GM12872 (cell line): ENCODE results near the gene ECEL1.

Experiments used
- CTCF ChIP-seq: IDR thresholded peaks from 3 replicates; pipeline ENCODE4 v1.5.1; 2011; ENCODE audit warnings: low read depth, mild to moderate bottlenecking, low read length, moderate library complexity; ENCODE audit not compliant: insufficient read depth

Gene ECEL1

GRCh38 chr2:232488721-232489300, 1.2 kb upstream of the ECEL1 start:
- TF ChIP-seq CTCF = no peak

GRCh38 chr2:232488097-232488711, 570 bp upstream of the ECEL1 start:
- TF ChIP-seq CTCF = no peak

- no peak for TF ChIP-seq CTCF
Observed at GRCh38 chr2:232486558-232487384, 863 bp downstream of the ECEL1 start.

- no peak for TF ChIP-seq CTCF
Observed at GRCh38 chr2:232485757-232486557, 1.7 kb downstream of the ECEL1 start.

GRCh38 chr2:232485348-232485756, 2.3 kb downstream of the ECEL1 start:
- no peak for TF ChIP-seq CTCF

- TF ChIP-seq CTCF = no peak
Observed at GRCh38 chr2:232484628-232485347, 2.8 kb downstream of the ECEL1 start.
